Neutrophil (primary cell): Measurements from ENCODE around the gene CPE.

ENCODE experiments used
- H3K27ac ChIP-seq: fragments of 200-600 bp; sonication (generic); 2 replicates; pipeline ENCODE4 v1.5.1; 2016; ENCODE audit warnings: mild to moderate bottlenecking, moderate library complexity
- H3K27me3 ChIP-seq: fragments of 200-600 bp; sonication (generic); 2 replicates; pipeline ENCODE4 v1.6.0; 2016; ENCODE audit warnings: mild to moderate bottlenecking
- H3K36me3 ChIP-seq: fragments of 200-600 bp; sonication (generic); 2 replicates; pipeline ENCODE4 v1.5.1; 2017
- H3K4me1 ChIP-seq, 2 experiments: fragments of 200-600 bp in 1 of 2; sonication (generic) in 1 of 2; 1 replicate in 1 of 2; 2 replicates in 1 of 2; pipeline versions ENCODE4 v1.5.1 to v1.6.1; 2013 to 2016; ENCODE audit warnings: low read depth in 1 of 2, low read length in 1 of 2, mild to moderate bottlenecking in 1 of 2, moderate library complexity in 1 of 2; ENCODE audit not compliant: control insufficient read depth in 1 of 2, insufficient read depth in 1 of 2
- H3K4me3 ChIP-seq, 2 experiments: fragments of 200-600 bp in 1 of 2; sonication (generic) in 1 of 2; 1 replicate in 1 of 2; 2 replicates in 1 of 2; pipeline ENCODE4 v1.5.1; 2013 to 2016; ENCODE audit warnings: low read depth in 1 of 2, low read length in 1 of 2, mild to moderate bottlenecking in 1 of 2, moderate library complexity in 1 of 2
- H3K9me3 ChIP-seq: fragments of 200-600 bp; sonication (generic); 2 replicates; pipeline ENCODE4 v1.5.1; 2016
- TF ChIP-seq, protein P1 (sequence below): fragments of 200-600 bp; sonication (generic); IDR thresholded peaks from 2 replicates; pipeline ENCODE4 v1.5.1; 2016; ENCODE audit warnings: antibody characterized with exemption

CPE gene

DNA sequence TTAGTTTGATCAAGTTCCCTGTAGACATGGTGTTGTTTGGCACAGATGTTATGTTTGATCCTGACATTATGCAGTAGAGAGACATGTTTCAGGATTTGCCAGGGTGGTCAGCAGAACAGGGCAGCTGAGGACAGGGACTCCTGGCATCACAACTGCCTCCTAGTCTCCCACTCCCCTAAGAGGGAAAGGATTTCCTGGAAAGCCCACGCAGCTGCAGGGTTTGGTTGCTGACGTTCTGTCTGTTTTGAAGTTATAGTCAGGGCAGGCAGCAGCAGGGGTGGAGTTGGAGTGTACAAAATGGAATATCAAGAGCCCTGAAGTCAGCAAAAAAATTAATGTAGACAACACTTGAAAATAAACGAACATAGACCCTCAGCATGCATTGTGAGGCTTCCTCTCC, 125.4 kb downstream of the CPE start:
- Histone ChIP-seq H3K27me3 (peaks cover 2% of the 10 kb centered on the region), H3K27ac (no peak overlapping the region)
- TF ChIP-seq, protein P1, sequence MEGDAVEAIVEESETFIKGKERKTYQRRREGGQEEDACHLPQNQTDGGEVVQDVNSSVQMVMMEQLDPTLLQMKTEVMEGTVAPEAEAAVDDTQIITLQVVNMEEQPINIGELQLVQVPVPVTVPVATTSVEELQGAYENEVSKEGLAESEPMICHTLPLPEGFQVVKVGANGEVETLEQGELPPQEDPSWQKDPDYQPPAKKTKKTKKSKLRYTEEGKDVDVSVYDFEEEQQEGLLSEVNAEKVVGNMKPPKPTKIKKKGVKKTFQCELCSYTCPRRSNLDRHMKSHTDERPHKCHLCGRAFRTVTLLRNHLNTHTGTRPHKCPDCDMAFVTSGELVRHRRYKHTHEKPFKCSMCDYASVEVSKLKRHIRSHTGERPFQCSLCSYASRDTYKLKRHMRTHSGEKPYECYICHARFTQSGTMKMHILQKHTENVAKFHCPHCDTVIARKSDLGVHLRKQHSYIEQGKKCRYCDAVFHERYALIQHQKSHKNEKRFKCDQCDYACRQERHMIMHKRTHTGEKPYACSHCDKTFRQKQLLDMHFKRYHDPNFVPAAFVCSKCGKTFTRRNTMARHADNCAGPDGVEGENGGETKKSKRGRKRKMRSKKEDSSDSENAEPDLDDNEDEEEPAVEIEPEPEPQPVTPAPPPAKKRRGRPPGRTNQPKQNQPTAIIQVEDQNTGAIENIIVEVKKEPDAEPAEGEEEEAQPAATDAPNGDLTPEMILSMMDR, result no peak

DNA sequence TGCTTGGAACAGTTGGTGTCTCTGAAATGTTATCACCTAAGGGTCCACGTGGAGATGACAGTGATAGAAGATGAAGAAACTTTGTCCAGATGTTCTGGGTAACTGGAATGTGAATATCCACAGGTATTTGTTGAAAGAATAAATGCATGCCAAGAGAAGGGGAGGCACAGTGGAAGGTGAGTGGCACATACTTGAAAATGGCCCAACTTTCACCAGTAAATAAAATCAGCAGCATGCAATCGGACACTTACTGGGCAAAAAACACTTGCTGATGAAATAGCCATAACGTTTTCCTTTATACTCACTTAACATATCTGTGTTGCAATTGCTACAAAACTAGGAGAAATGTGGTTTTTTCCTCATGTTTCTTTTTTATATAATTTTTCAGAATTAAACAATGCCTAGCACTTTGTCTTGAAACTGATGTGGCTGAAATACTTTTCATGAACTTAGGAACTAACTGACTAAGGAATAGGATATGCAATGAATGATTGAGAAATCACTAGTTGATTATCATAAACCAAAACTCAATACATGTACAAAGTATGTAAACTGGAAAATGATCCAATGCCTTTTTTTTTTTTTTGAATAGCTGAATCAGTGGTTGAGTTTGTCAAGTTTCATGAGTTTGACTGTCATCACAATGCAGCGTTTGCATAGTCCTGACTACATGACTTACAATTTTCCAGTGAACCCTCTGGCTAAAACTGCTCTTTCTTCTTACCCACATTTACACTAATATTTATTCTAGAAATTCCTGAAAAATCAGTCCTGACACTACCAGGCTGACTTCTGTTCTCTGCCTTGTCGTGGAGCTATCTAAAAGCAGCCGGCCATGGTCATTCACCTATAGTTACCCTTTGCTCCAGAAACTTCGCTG, 127.4 kb downstream of the CPE start:
- H3K27ac ChIP-seq, result no peak overlapping the region
- H3K27me3 ChIP-seq, result peaks cover 6% of the 10 kb centered on the region

More for the DNA sequence above, 125.4 kb downstream of the CPE start:
- no peaks in the 10 kb centered on the region for H3K9me3 ChIP-seq
- H3K4me3 ChIP-seq, result no peak overlapping the region
- peaks cover 0 to 10% of the 10 kb centered on the region in 2 experiments for H3K4me1 ChIP-seq
- H3K36me3 ChIP-seq, result no peaks in the 10 kb centered on the region

DNA sequence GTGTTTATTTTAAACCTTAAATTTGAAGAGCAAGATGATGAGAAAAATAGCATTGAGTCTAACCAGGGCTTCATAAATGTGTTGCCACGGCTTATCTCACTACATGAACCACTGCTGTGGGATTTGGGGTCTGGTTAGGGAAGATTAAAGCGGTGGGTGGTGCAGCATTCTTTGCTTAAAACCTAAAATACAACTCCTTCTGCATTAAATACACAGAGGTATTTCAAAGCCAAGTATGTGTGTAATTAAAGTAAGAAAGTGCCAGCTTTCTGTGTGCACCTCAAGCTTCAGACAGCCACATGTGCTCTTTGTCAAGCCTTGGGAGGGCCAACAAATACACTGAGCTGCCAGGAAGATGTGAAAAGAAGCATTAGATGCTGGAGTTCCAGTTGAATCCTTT, 128.0 kb downstream of the CPE start:
- peaks cover 0 to 3% of the 10 kb centered on the region in 2 experiments for H3K4me1 ChIP-seq
- no peak overlapping the region for H3K27ac ChIP-seq
- no peak overlapping the region for H3K4me3 ChIP-seq
- H3K27me3 ChIP-seq, result peaks cover 6% of the 10 kb centered on the region
- H3K36me3 ChIP-seq, result no peaks in the 10 kb centered on the region
- no peaks in the 10 kb centered on the region for H3K9me3 ChIP-seq
- TF ChIP-seq, protein P1, result no peak

More for the DNA sequence above, 127.4 kb downstream of the CPE start:
- Histone ChIP-seq H3K4me1 (peaks cover 0 to 3% of the 10 kb centered on the region in 2 experiments), H3K4me3 (no peak overlapping the region), H3K36me3 (no peaks in the 10 kb centered on the region), H3K9me3 (no peaks in the 10 kb centered on the region)
- TF ChIP-seq, protein P1, result no peak

DNA sequence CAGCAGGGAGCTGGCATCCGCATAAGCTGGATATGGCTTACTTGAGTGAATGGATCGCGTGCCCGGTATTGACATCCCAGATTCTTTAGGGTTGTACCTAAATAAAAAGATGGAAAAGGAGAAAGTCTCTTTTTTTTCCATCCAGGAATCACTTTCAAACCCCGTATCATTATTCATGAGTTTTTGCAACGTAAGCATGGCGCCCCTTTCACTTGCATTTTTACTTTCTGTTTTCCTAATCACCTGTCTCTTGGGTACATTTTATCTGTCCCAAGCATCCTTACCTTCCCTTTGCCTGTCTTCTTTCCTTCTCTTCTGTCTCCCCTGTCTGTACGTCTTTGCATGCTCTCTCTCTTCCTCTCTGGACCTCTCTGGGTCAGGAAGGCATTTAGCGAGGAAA, 128.6 kb downstream of the CPE start:
- peaks cover 6% of the 10 kb centered on the region for H3K27me3 ChIP-seq
- H3K4me3 ChIP-seq, result no peak overlapping the region
- H3K36me3 ChIP-seq, result no peaks in the 10 kb centered on the region
- TF ChIP-seq, protein P1, result no peak
- H3K9me3 ChIP-seq, result no peaks in the 10 kb centered on the region
- peaks cover 0 to 3% of the 10 kb centered on the region in 2 experiments for H3K4me1 ChIP-seq
- H3K27ac ChIP-seq, result no peak overlapping the region

DNA sequence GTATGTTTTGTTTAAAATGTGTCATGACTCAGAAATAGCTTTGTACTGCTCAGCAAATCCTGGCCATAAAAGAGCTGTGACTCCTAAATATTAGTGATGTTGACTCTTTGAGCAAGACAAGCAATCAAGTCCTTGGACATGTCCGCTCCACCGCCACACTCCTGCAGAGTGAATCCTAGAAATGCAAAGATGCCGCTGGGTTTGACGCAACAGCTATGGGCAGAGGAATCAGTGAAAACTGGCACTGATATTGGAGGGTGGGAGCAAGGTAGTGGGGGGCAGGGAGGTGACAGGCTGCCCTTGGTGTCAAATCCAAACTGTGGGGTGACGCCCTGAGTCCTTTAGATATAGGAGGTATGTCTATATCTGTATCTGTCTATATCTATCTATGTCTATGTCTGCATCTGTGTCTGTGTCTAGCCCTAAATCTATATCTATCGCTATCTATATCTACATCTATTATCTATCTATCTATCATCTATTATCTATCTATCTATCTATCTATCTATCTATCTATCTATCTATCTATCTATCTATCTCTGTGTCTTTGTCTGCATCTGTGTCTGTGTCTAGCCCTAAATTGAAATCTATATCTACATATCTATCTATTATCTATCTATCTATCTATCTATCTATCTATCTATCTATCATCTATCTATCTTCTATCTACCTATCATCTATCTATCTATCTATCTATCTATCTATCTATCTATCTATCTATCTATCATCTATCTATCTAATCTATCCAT, 129.7 kb downstream of the CPE start:
- Histone ChIP-seq H3K4me1 (peaks cover 0 to 7% of the 10 kb centered on the region in 2 experiments), H3K9me3 (no peaks in the 10 kb centered on the region), H3K27ac (no peak overlapping the region), H3K4me3 (no peak overlapping the region), H3K36me3 (no peaks in the 10 kb centered on the region), H3K27me3 (peaks cover 6% of the 10 kb centered on the region)
- TF ChIP-seq, protein P1, result no peak
